ENCODE results near the gene NUTM2F.
"Not testable (repeated sequence)": the region's sequence is repeated elsewhere in the genome, so short reads cannot be mapped to it uniquely, and the experiment has no call there.

Gene NUTM2F, protein sequence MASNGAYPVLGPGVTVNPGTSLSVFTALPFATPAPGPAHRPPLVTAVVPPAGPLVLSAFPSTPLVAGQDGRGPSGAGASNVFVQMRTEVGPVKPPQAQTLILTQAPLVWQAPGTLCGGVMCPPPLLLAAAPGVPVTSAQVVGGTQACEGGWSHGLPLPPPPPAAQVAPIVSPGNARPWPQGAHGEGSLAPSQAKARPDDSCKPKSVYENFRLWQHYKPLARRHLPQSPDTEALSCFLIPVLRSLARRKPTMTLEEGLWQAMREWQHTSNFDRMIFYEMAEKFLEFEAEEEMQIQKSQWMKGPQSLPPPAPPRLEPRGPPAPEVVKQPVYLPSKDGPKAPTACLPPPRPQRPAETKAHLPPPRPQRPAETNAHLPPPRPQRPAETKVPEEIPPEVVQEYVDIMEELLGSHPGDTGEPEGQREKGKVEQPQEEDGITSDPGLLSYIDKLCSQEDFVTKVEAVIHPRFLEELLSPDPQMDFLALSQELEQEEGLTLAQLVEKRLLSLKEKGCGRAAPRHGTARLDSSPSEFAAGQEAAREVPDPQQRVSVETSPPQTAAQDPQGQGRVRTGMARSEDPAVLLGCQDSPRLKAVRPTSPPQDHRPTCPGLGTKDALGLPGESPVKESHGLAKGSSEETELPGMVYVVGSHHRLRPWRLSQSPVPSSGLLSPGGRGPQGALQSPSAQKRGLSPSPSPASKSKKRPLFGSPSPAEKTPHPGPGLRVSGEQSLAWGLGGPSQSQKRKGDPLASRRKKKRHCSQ

GRCh38 chr9:94328544-94328943 lies at the start of gene NUTM2F:
Gene NUTM2F (minus strand): TSS chr9:94328644. CDS start chr9:94328623, 21 bp downstream.
- POLR2A ChIA-PET, result not testable (repeated sequence)

GRCh38 chr9:94375197-94375596 lies 46.8 kb upstream of the NUTM2F start:
- H3K27ac ChIP-seq (ENCODE audit: extremely low read depth, low read depth, low read length); CTCF ChIA-PET; H3K9me3 ChIP-seq (ENCODE audit: control insufficient read depth, insufficient read depth, low read depth, low read length); H3K4me1 ChIP-seq (ENCODE audit: control insufficient read depth, insufficient read depth, low read length); H3K36me3 ChIP-seq (ENCODE audit: control insufficient read depth in 2 of 2, insufficient read depth in 1 of 2, low read length in 2 of 2): not testable (repeated sequence)
- POLR2A ChIA-PET, result interaction anchor here (0.7 kb wide), 1 partner anchor 138 kb away, joined by 3 read pairs; no protein-coding TSS in a partner anchor
- peak overlapping the region; percentile 59 for H3K4me3 ChIP-seq (ENCODE audit: low read depth, low read length)

More at GRCh38 chr9:94328544-94328943, at the start of gene NUTM2F:
- H3K36me3 ChIP-seq (ENCODE audit: control insufficient read depth in 2 of 2, insufficient read depth in 1 of 2, low read length in 2 of 2); H3K9me3 ChIP-seq (ENCODE audit: control insufficient read depth, insufficient read depth, low read depth, low read length); H3K27ac ChIP-seq (ENCODE audit: extremely low read depth, low read depth, low read length); CTCF ChIA-PET; H3K4me3 ChIP-seq (ENCODE audit: low read depth, low read length); H3K4me1 ChIP-seq (ENCODE audit: control insufficient read depth, insufficient read depth, low read length): not testable (repeated sequence)

GRCh38 chr9:94374176-94375056 lies 46.0 kb upstream of the NUTM2F start:
- H3K36me3 ChIP-seq (ENCODE audit: control insufficient read depth in 2 of 2, insufficient read depth in 1 of 2, low read length in 2 of 2); CTCF ChIA-PET; H3K4me1 ChIP-seq (ENCODE audit: control insufficient read depth, insufficient read depth, low read length); H3K9me3 ChIP-seq (ENCODE audit: control insufficient read depth, insufficient read depth, low read depth, low read length): not testable (repeated sequence)
- H3K27ac ChIP-seq (ENCODE audit: extremely low read depth, low read depth, low read length), result peak overlapping the region; percentile 62; the same call in 1 of the 2 replicates
- H3K4me3 ChIP-seq (ENCODE audit: low read depth, low read length), result peak overlapping the region; percentile 59
- POLR2A ChIA-PET, result interaction anchor here (0.6 kb wide), 2 partner anchors 110 to 767 kb away, joined by 5 to 6 read pairs; no protein-coding TSS in a partner anchor
- TF ChIP-seq, protein P1, sequence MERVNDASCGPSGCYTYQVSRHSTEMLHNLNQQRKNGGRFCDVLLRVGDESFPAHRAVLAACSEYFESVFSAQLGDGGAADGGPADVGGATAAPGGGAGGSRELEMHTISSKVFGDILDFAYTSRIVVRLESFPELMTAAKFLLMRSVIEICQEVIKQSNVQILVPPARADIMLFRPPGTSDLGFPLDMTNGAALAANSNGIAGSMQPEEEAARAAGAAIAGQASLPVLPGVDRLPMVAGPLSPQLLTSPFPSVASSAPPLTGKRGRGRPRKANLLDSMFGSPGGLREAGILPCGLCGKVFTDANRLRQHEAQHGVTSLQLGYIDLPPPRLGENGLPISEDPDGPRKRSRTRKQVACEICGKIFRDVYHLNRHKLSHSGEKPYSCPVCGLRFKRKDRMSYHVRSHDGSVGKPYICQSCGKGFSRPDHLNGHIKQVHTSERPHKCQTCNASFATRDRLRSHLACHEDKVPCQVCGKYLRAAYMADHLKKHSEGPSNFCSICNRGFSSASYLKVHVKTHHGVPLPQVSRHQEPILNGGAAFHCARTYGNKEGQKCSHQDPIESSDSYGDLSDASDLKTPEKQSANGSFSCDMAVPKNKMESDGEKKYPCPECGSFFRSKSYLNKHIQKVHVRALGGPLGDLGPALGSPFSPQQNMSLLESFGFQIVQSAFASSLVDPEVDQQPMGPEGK (tag by site-specific recombination; IDR thresholded peaks at IDR 0.05), result peak; percentile 52
- 0 out of 2 replicates have a peak, but pooled peaks have one; percentile 40 for TF ChIP-seq ZEB2 (tag by site-specific recombination; IDR thresholded peaks at IDR 0.05)
- TF ChIP-seq GLIS1 (tag by site-specific recombination; IDR thresholded peaks at IDR 0.05), result peak; percentile 7; the same call in 1 of the 2 replicates
- TF ChIP-seq, protein P2, sequence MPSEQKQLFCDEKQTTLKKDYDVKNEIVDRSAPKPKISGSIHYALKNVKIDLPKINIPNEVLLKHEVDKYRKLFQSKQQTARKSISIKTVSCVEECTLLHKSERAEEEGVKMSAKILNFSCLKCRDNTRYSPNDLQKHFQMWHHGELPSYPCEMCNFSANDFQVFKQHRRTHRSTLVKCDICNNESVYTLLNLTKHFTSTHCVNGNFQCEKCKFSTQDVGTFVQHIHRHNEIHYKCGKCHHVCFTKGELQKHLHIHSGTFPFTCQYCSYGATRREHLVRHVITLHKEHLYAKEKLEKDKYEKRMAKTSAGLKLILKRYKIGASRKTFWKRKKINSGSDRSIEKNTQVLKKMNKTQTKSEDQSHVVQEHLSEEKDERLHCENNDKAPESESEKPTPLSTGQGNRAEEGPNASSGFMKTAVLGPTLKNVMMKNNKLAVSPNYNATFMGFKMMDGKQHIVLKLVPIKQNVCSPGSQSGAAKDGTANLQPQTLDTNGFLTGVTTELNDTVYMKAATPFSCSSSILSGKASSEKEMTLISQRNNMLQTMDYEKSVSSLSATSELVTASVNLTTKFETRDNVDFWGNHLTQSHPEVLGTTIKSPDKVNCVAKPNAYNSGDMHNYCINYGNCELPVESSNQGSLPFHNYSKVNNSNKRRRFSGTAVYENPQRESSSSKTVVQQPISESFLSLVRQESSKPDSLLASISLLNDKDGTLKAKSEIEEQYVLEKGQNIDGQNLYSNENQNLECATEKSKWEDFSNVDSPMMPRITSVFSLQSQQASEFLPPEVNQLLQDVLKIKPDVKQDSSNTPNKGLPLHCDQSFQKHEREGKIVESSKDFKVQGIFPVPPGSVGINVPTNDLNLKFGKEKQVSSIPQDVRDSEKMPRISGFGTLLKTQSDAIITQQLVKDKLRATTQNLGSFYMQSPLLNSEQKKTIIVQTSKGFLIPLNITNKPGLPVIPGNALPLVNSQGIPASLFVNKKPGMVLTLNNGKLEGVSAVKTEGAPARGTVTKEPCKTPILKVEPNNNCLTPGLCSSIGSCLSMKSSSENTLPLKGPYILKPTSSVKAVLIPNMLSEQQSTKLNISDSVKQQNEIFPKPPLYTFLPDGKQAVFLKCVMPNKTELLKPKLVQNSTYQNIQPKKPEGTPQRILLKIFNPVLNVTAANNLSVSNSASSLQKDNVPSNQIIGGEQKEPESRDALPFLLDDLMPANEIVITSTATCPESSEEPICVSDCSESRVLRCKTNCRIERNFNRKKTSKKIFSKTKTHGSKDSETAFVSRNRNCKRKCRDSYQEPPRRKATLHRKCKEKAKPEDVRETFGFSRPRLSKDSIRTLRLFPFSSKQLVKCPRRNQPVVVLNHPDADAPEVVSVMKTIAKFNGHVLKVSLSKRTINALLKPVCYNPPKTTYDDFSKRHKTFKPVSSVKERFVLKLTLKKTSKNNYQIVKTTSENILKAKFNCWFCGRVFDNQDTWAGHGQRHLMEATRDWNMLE (tag by site-specific recombination; conservative IDR thresholded peaks at IDR 0.05; ENCODE audit: low read depth), result peak; percentile 93
- peak; percentile 92 for TF ChIP-seq ZBTB21 (tag by site-specific recombination; IDR thresholded peaks at IDR 0.05)
- TF ChIP-seq SP2 (tag by site-specific recombination; IDR thresholded peaks at IDR 0.05), result peak; percentile 91
- peak; percentile 83 for TF ChIP-seq SP3 (tag by site-specific recombination; IDR thresholded peaks at IDR 0.05)
- peak; percentile 51; the same call in 1 of the 2 replicates for TF ChIP-seq HIC1 (tag by site-specific recombination; IDR thresholded peaks at IDR 0.05)
- peak; percentile 91 for TF ChIP-seq KLF9 (tag by site-specific recombination; IDR thresholded peaks at IDR 0.05; ENCODE audit: low read depth)
- peak; percentile 81 for TF ChIP-seq PRDM10 (tag by site-specific recombination; IDR thresholded peaks at IDR 0.05)
- peak; percentile 22; the same call in 1 of the 2 replicates for TF ChIP-seq SP7 (tag by site-specific recombination; IDR thresholded peaks at IDR 0.05)
- peak; percentile 46; the same call in 1 of the 2 replicates for TF ChIP-seq ZBTB17 (tag by site-specific recombination; IDR thresholded peaks at IDR 0.05)
